HL-60 (cell line): Measurements from ENCODE around the gene HDHD5.

ENCODE experiments used
- DNase-seq, 2 experiments: peaks; one replicate each; pipeline ENCODE4 v3.0.0-alpha.2; 2010 to 2020; ENCODE audit warnings: low read depth in 1 of 2, low spot score in 1 of 2
- H3K27ac ChIP-seq: fragments of 250-450 bp; sonication (Bioruptor Pico); replicated peaks from 2 replicates; pipeline ENCODE4 v1.5.1; 2020; ENCODE audit warnings: mild to moderate bottlenecking, moderate library complexity
- H3K27me3 ChIP-seq: fragments of 250-450 bp; sonication (Bioruptor Pico); 2 replicates; pipeline ENCODE4 v1.5.1; 2021; ENCODE audit warnings: mild to moderate bottlenecking, moderate library complexity; ENCODE audit not compliant: insufficient read depth, poor library complexity, severe bottlenecking
- H3K4me3 ChIP-seq: replicated peaks from 2 replicates; pipeline ENCODE4 v1.5.1; 2011; ENCODE audit warnings: mild to moderate bottlenecking, control low read depth, low read length; ENCODE audit not compliant: insufficient read depth
- CTCF ChIP-seq: IDR thresholded peaks from one replicate; pipeline ENCODE4 v1.5.1; 2011; ENCODE audit warnings: low read length, control low read depth, inconsistent platforms; ENCODE audit not compliant: insufficient read depth
- GABPA ChIP-seq: IDR thresholded peaks from 2 replicates; pipeline ENCODE4 v1.6.1; 2012; ENCODE audit warnings: low read depth
- POLR2AphosphoS5 ChIP-seq: IDR thresholded peaks from 2 replicates; pipeline ENCODE4 v1.6.1; 2012; ENCODE audit warnings: low read depth
- REST ChIP-seq: IDR thresholded peaks from 2 replicates; pipeline ENCODE4 v1.6.1; 2012; ENCODE audit warnings: low read depth; ENCODE audit not compliant: insufficient replicate concordance
- SPI1 ChIP-seq: IDR thresholded peaks from 2 replicates; pipeline ENCODE4 v1.6.1; 2012; ENCODE audit warnings: low read depth, mild to moderate bottlenecking, borderline replicate concordance

HDHD5 gene

GRCh38 chr22:17131686-17132085, 27.4 kb downstream of the HDHD5 start:
- peak overlapping the region; percentile 25 for H3K4me3 ChIP-seq
- no peak for DNase-seq
- no peaks in the 10 kb centered on the region for H3K27me3 ChIP-seq
- TF ChIP-seq GABPA: no peak
- H3K27ac ChIP-seq: no peak overlapping the region

- Histone ChIP-seq H3K4me3 (no peak overlapping the region), H3K27me3 (no peaks in the 10 kb centered on the region), H3K27ac (no peak overlapping the region)
- TF ChIP-seq POLR2AphosphoS5 (no peak), CTCF (no peak), REST (no peak), SPI1 (no peak), GABPA (no peak)
- DNase-seq: no peak
These were observed 28.9 kb downstream of the HDHD5 start for GRCh38 chr22:17130199-17130598.

GRCh38 chr22:17121233-17122195, 37.6 kb downstream of the HDHD5 start, which contains the start of gene TMEM121B:
Gene TMEM121B (minus strand): TSS chr22:17121360. CDS start chr22:17121127, 233 bp downstream.
- TF ChIP-seq REST (no peak), SPI1 (no peak), POLR2AphosphoS5 (no peak), GABPA (no peak), CTCF (no peak)
- peak; percentile 39 to 77 for DNase-seq
- peak within 1 kb of the TSS; percentile 48 for H3K4me3 ChIP-seq
- H3K27ac ChIP-seq: no peak within 1 kb of the TSS
- H3K27me3 ChIP-seq: peaks cover 6% of the 10 kb centered on the region

- peaks cover 6% of the 10 kb centered on the region for H3K27me3 ChIP-seq
- TF ChIP-seq GABPA (no peak), CTCF (no peak), POLR2AphosphoS5 (no peak), REST (no peak), SPI1 (no peak)
- DNase-seq: no peak
- H3K4me3 ChIP-seq: peak overlapping the region; percentile 48
- no peak overlapping the region for H3K27ac ChIP-seq
These were observed 38.3 kb downstream of the HDHD5 start for GRCh38 chr22:17120711-17121232.
